Neuronal stem cell (in vitro differentiated cells): ENCODE data around the gene ITPRIPL2.

Experiments used
- DNase-seq: peaks from one replicate; pipeline ENCODE4 v3.0.0-alpha.2; 2013; ENCODE audit warnings: low spot score
- H2AFZ ChIP-seq: one replicate; pipeline ENCODE4 v1.6.1; 2013; ENCODE audit warnings: mild to moderate bottlenecking, low read length, inconsistent platforms
- H2AK5ac ChIP-seq: 2 replicates; pipeline ENCODE4 v1.6.1; 2013; ENCODE audit warnings: low read depth, mild to moderate bottlenecking, inconsistent platforms, low read length, moderate library complexity, mixed read lengths
- H2BK120ac ChIP-seq: 2 replicates; pipeline ENCODE4 v1.6.1; 2013; ENCODE audit warnings: low read depth, mild to moderate bottlenecking, inconsistent platforms, low read length, moderate library complexity, mixed read lengths
- H2BK12ac ChIP-seq: one replicate; pipeline ENCODE4 v1.6.1; 2013; ENCODE audit warnings: low read length, inconsistent platforms
- H2BK15ac ChIP-seq: 2 replicates; pipeline ENCODE4 v1.6.1; 2013; ENCODE audit warnings: mild to moderate bottlenecking, low read length, inconsistent platforms, mixed read lengths
- H2BK5ac ChIP-seq: one replicate; pipeline ENCODE4 v1.6.1; 2013; ENCODE audit warnings: inconsistent platforms, mild to moderate bottlenecking, low read length, moderate library complexity
- H3K14ac ChIP-seq: one replicate; pipeline ENCODE4 v1.6.1; 2013; ENCODE audit warnings: low read length, inconsistent platforms
- H3K18ac ChIP-seq: 2 replicates; pipeline ENCODE4 v1.6.1; 2013; ENCODE audit warnings: low read length, inconsistent platforms
- H3K23ac ChIP-seq: 2 replicates; pipeline ENCODE4 v1.6.1; 2013; ENCODE audit warnings: low read depth, mild to moderate bottlenecking, mixed read lengths, low read length, inconsistent platforms; ENCODE audit not compliant: poor library complexity
- H3K27ac ChIP-seq: replicated peaks from 3 replicates; pipeline ENCODE4 v1.5.1; 2013; ENCODE audit warnings: low read length, inconsistent platforms
- H3K27me3 ChIP-seq, 3 experiments: 2 replicates each; pipeline ENCODE4 v1.6.1; 2013; ENCODE audit warnings: low read length in 3 of 3, mild to moderate bottlenecking in 2 of 3, inconsistent platforms in 1 of 3, low read depth in 1 of 3, mixed read lengths in 1 of 3, moderate library complexity in 1 of 3; ENCODE audit not compliant: control insufficient read depth in 3 of 3, insufficient read depth in 3 of 3
- H3K36me3 ChIP-seq, 2 donors: replicated peaks in 1 of 2; 2 replicates each; pipeline ENCODE4 v1.6.1; 2013; ENCODE audit warnings: low read length in 2 of 2; ENCODE audit not compliant: control insufficient read depth in 2 of 2, insufficient read depth in 2 of 2
- H3K4ac ChIP-seq: 2 replicates; pipeline ENCODE4 v1.6.1; 2013; ENCODE audit warnings: inconsistent platforms, mild to moderate bottlenecking, low read length, moderate library complexity
- H3K4me1 ChIP-seq, 2 donors: 1 replicate in 1 of 2; 2 replicates in 1 of 2; pipeline ENCODE4 v1.6.1; 2013; ENCODE audit warnings: low read length in 2 of 2, low read depth in 1 of 2; ENCODE audit not compliant: control insufficient read depth in 2 of 2, insufficient read depth in 1 of 2
- H3K4me2 ChIP-seq: one replicate; pipeline ENCODE4 v1.6.1; 2013; ENCODE audit warnings: mild to moderate bottlenecking, low read length, inconsistent platforms; ENCODE audit not compliant: insufficient read depth, poor library complexity, severe bottlenecking
- H3K4me3 ChIP-seq, 2 donors: 2 replicates each; pipeline ENCODE4 v1.5.1; 2013; ENCODE audit warnings: low read length in 2 of 2, mild to moderate bottlenecking in 2 of 2, inconsistent platforms in 1 of 2, moderate library complexity in 1 of 2
- H3K79me1 ChIP-seq: one replicate; pipeline ENCODE4 v1.6.1; 2013; ENCODE audit warnings: low read depth, mild to moderate bottlenecking, inconsistent platforms, low read length, moderate library complexity
- H3K9ac ChIP-seq: one replicate; pipeline ENCODE4 v1.6.1; 2013; ENCODE audit warnings: mild to moderate bottlenecking, low read depth, low read length, inconsistent platforms; ENCODE audit not compliant: poor library complexity
- H3K9me3 ChIP-seq, 2 donors: replicated peaks in 1 of 2; 2 replicates each; pipeline versions ENCODE3 to v1.6.1; 2013; ENCODE audit warnings: low read length in 2 of 2, mild to moderate bottlenecking in 2 of 2, inconsistent platforms in 1 of 2, low read depth in 1 of 2, mixed read lengths in 1 of 2, moderate library complexity in 1 of 2; ENCODE audit not compliant: control insufficient read depth in 2 of 2, insufficient read depth in 1 of 2
- H4K8ac ChIP-seq: one replicate; pipeline ENCODE4 v1.6.1; 2013; ENCODE audit warnings: low read depth, mild to moderate bottlenecking, inconsistent platforms, low read length, moderate library complexity
- H4K91ac ChIP-seq: one replicate; pipeline ENCODE4 v1.6.1; 2013; ENCODE audit warnings: low read length, low read depth, mild to moderate bottlenecking, inconsistent platforms; ENCODE audit not compliant: poor library complexity
- WGBS, 2 donors: extraction: QIAGEN DNeasy Blood & Tissue Kit; methylation state at CpG; one replicate each; pipeline ENCODE4 v1.1.7; 2013; ENCODE audit warnings: missing lambda C conversion rate in 2 of 2, mixed read lengths in 1 of 2; ENCODE audit not compliant: insufficient read length in 2 of 2, insufficient replicate concordance in 1 of 2; ENCODE audit errors: extremely low coverage in 2 of 2; 5-methylcytosine and 5-hydroxymethylcytosine counted together

The ITPRIPL2 gene

DNA sequence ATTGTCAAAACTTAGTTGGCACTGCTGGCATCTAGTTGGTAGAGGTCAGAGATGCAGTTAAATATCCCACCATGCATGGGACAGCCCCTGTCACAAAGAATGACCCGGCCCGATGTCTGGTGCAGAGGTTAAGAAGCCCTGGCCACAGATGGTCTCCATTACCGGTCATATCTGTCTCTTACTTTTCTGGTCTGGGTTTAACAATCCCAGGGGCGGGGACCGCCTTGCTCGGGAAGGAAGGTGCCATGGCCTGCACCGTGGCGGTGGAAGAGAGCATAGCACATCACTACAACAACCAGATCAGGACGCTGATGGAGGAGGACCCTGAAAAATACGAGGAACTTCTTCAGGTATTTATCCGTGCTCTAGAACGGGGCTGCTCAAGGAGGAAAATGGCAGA lies 38.3 kb upstream of the ITPRIPL2 start:
- peaks cover 16 to 76% of the 10 kb centered on the region in 2 donors for H3K36me3 ChIP-seq
- WGBS, 2 donors: no CpG with 5 or more reads among the region's 12 CpGs

DNA sequence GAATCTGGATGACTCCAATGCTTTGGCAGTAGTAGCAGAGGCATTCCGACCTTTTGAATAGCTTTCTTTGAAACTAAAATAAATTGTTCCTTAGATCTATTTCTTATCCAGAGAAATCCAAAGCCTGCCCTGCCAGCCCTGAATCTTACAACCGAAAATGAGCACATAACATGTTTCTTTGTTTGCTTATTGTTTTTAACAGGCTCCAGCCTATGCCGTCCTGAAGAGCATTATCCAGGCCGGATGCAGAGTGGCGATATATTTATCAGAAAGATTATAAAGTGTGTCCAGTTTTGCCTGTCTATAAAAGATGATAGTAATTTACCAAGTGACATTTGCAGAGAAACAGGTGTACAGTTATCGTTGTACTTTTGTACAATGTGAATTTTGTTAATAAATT lies 35.9 kb upstream of the ITPRIPL2 start:
- Histone ChIP-seq H3K23ac (no peak overlapping the region), H3K9me3 (peaks cover 3 to 6% of the 10 kb centered on the region in 2 donors), H2AFZ (no peak overlapping the region), H3K4ac (no peak overlapping the region), H3K18ac (no peak overlapping the region), H3K27ac (no peak overlapping the region), H3K79me1 (no peaks in the 10 kb centered on the region), H4K91ac (no peak overlapping the region), H3K9ac (no peak overlapping the region), H2AK5ac (no peak overlapping the region), H2BK120ac (no peak overlapping the region), H3K14ac (no peak overlapping the region), H2BK5ac (no peak overlapping the region), H4K8ac (no peak overlapping the region), H3K4me2 (no peak overlapping the region), H3K4me1 (no peaks in the 10 kb centered on the region), H2BK12ac (no peak overlapping the region), H2BK15ac (no peak overlapping the region), H3K4me3 (no peak overlapping the region), H3K36me3 (peaks cover 14 to 77% of the 10 kb centered on the region in 2 donors), H3K27me3 (no peaks in the 10 kb centered on the region)
- WGBS, 2 donors: no CpG with 5 or more reads among the region's 6 CpGs
- no peak for DNase-seq

More for the DNA sequence above, 38.3 kb upstream of the ITPRIPL2 start:
- Histone ChIP-seq H3K4me1 (no peaks in the 10 kb centered on the region), H3K4me2 (no peak overlapping the region), H2BK120ac (no peak overlapping the region), H2BK5ac (no peak overlapping the region), H3K4me3 (peak overlapping the region in 1 of 2 donors; percentile 29), H4K8ac (no peak overlapping the region), H2BK15ac (no peak overlapping the region), H2BK12ac (no peak overlapping the region), H3K9me3 (peaks cover 0 to 3% of the 10 kb centered on the region in 2 donors), H2AFZ (no peak overlapping the region), H3K27me3 (no peaks in the 10 kb centered on the region), H3K79me1 (peaks cover 2% of the 10 kb centered on the region), H3K27ac (no peak overlapping the region), H2AK5ac (no peak overlapping the region), H3K4ac (no peak overlapping the region), H3K18ac (no peak overlapping the region), H3K14ac (no peak overlapping the region), H3K9ac (no peak overlapping the region), H3K23ac (no peak overlapping the region), H4K91ac (no peak overlapping the region)
- no peak for DNase-seq

DNA sequence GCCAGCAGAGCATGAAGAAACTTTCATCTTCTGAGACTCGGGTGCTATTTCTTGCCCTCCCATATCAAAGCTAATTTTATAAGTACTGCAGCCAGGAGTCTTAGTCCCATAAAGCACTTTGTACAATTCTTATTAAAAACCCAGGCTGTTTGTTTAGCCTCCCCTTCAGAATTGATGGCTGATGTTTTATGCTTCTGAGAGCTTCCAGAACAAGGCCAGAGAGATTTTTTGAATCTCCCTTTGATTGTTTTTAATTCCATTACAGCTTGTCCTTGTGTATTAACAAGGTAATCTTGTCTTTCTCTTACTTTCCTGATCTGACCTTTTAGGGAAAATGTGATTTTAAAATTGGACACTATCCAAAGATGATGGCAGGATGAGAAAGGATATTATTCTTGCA lies 30.1 kb upstream of the ITPRIPL2 start:
- no peak overlapping the region for H4K91ac ChIP-seq
- H2AK5ac ChIP-seq: no peak overlapping the region
- peaks cover 3 to 6% of the 10 kb centered on the region in 2 donors for H3K9me3 ChIP-seq
- H3K4me2 ChIP-seq: no peak overlapping the region
- peaks cover 0 to 2% of the 10 kb centered on the region in 2 donors for H3K4me1 ChIP-seq
- no peak overlapping the region for H2BK5ac ChIP-seq
- H2BK15ac ChIP-seq: no peak overlapping the region
- H3K4me3 ChIP-seq: no peak overlapping the region
- DNase-seq: no peak
- H3K79me1 ChIP-seq: no peaks in the 10 kb centered on the region
- no peak overlapping the region for H3K23ac ChIP-seq
- WGBS, 2 donors: no CpG with 5 or more reads among the region's 1 CpG
- no peak overlapping the region for H3K27ac ChIP-seq
- peaks cover 3 to 30% of the 10 kb centered on the region in 2 donors for H3K36me3 ChIP-seq
- H2BK12ac ChIP-seq: no peak overlapping the region
- H4K8ac ChIP-seq: no peak overlapping the region
- H3K4ac ChIP-seq: no peak overlapping the region
- H2AFZ ChIP-seq: no peak overlapping the region
- no peak overlapping the region for H3K18ac ChIP-seq
- H2BK120ac ChIP-seq: no peak overlapping the region
- no peak overlapping the region for H3K14ac ChIP-seq
- peaks cover 0 to 9% (median 8%) of the 10 kb centered on the region in 3 experiments for H3K27me3 ChIP-seq
- H3K9ac ChIP-seq: no peak overlapping the region

DNA sequence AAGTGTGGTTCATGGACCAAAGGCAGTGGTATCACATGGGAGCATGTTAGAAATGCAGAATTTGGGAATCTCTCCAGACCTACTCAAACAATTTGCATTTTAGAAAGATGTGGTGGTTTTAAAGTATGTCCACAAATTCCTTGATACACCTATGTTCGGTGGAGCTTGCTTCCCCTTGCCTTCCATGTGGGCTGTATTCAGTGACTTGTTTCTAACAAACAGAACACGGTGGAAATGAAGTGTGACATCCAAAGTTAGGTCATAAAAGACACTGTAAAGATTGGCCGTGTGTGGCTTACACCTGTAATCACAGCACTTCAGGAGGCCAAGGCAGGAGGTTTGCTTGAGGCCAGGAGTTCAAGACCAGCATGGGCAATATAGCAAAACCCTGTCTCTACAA lies 29.6 kb upstream of the ITPRIPL2 start:
- peaks cover 0 to 2% of the 10 kb centered on the region in 2 donors for H3K4me1 ChIP-seq
- H3K4me2 ChIP-seq: no peak overlapping the region
- no peak overlapping the region for H2BK15ac ChIP-seq
- peaks cover 0 to 9% (median 8%) of the 10 kb centered on the region in 3 experiments for H3K27me3 ChIP-seq
- no peak overlapping the region for H2BK12ac ChIP-seq
- no CpG with 5 or more reads among the region's 3 CpGs for WGBS, 2 donors
- H4K8ac ChIP-seq: no peak overlapping the region
- peaks cover 2 to 25% of the 10 kb centered on the region in 2 donors for H3K36me3 ChIP-seq
- H2AFZ ChIP-seq: no peak overlapping the region
- no peak overlapping the region for H3K4me3 ChIP-seq
- H2AK5ac ChIP-seq: no peak overlapping the region
- H2BK120ac ChIP-seq: no peak overlapping the region
- H3K4ac ChIP-seq: no peak overlapping the region
- no peak overlapping the region for H3K18ac ChIP-seq
- no peak overlapping the region for H3K23ac ChIP-seq
- no peak overlapping the region for H3K9ac ChIP-seq
- H2BK5ac ChIP-seq: no peak overlapping the region
- peaks cover 0 to 6% of the 10 kb centered on the region in 2 donors for H3K9me3 ChIP-seq
- no peak overlapping the region for H4K91ac ChIP-seq
- no peaks in the 10 kb centered on the region for H3K79me1 ChIP-seq
- H3K14ac ChIP-seq: no peak overlapping the region
- DNase-seq: no peak
- H3K27ac ChIP-seq: no peak overlapping the region
